Measurements from ENCODE around the gene COL6A6.
A peak's percentile ranks its signal among the peaks of the same experiment; 100 is the strongest.

GRCh38 chr3:130539005-130539404 is 22.0 kb downstream of the COL6A6 start:
- TF ChIP-seq CTCF (IDR thresholded peaks at IDR 0.05) (peak; percentile 87), REST (IDR thresholded peaks at IDR 0.05; ENCODE audit: insufficient read depth in 1 of 2, low read depth in 2 of 2, low read length in 1 of 2) (no peak), SIN3A (IDR thresholded peaks at IDR 0.05; ENCODE audit: borderline replicate concordance, insufficient read depth, low read depth, low read length) (no peak), POLR2AphosphoS5 (IDR thresholded peaks at IDR 0.05; ENCODE audit: low read depth, low read length) (no peak), TCF7L2 (IDR thresholded peaks at IDR 0.05; ENCODE audit: low read depth, low read length) (no peak)
